ENCODE data around the gene COL11A2.

COL11A2 gene

DNA sequence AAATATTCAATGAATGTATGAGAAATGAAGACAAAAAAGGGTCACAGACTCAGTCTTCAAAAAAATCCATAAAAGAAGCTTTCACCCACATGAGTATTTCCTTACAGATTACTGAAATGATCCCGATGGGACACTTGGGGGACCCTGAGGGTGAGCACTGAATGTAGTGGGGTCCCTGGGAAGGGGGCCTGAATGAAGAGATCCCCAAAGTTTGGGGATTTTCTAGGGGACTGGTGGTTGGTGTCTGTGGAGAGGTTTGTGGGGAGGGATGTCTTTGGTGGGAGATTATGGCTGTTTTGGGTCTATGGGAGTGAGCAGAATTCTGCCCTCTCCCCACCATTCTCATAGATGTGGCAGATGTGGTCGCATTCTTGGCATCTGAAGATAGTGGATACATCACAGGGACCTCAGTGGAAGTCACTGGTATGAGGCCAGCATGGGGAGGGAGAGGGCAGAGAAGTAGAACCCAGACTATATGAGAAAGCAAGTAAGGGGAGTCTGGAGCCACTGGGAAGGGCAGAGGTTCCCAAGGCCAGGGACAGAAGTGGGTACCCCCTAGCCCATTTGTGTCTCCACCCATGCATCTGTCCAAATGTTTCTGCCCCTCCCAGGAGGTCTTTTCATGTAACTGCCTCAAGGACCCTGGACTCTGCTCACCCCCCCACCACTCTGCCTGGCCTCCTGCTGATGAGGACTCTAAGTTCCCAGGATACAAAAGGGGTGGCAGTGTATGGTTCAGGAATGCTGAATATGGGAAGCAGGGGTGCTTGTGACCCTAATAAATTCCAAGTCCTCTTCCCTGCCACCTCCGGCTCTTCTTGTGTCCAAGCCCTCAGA lies 14.0 kb upstream of the COL11A2 start:
- no peak for ATAC-seq

GRCh38 chr6:33205191-33206026 lies 13.1 kb upstream of the COL11A2 start:
- ATAC-seq: peak; percentile 36 to 44

DNA sequence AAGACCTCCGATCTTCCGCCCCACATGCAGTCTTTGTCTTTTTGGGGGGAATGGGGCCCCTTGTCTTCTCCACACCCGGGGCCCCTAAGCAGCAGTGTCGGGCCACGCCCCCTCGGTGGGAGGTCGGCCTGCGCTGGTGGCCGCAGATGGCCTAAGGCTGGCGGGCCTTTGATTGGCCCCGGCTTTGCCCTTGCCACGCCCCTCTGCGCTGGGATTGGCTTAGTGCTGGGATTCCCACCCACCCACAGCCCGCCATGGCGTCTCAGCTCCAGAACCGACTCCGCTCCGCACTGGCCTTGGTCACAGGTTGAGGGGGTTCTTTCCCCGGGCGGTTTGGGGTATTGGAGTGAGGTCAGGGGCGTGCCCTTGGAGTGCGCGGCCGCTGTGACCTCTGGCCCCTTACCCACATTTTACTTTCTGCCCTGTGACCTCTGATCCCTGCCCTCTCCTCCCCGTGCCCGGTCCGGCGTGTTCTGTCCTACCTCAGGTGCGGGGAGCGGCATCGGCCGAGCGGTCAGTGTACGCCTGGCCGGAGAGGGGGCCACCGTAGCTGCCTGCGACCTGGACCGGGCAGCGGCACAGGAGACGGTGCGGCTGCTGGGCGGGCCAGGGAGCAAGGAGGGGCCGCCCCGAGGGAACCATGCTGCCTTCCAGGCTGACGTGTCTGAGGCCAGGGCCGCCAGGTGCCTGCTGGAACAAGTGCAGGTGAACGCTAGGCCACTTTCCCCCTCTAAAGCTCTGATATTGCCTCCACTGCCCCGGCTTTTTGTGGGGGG lies 12.3 kb upstream of the COL11A2 start, which contains the start of gene HSD17B8:
TSS of gene HSD17B8 (plus strand) at position 241 of the 776 bp plus-strand sequence. CDS start at position 255, 14 bp downstream.
- ATAC-seq: peak; percentile 59 to 62

- no peak for ATAC-seq
Measured at GRCh38 chr6:33204165-33204414, 11.8 kb upstream of the COL11A2 start.

DNA sequence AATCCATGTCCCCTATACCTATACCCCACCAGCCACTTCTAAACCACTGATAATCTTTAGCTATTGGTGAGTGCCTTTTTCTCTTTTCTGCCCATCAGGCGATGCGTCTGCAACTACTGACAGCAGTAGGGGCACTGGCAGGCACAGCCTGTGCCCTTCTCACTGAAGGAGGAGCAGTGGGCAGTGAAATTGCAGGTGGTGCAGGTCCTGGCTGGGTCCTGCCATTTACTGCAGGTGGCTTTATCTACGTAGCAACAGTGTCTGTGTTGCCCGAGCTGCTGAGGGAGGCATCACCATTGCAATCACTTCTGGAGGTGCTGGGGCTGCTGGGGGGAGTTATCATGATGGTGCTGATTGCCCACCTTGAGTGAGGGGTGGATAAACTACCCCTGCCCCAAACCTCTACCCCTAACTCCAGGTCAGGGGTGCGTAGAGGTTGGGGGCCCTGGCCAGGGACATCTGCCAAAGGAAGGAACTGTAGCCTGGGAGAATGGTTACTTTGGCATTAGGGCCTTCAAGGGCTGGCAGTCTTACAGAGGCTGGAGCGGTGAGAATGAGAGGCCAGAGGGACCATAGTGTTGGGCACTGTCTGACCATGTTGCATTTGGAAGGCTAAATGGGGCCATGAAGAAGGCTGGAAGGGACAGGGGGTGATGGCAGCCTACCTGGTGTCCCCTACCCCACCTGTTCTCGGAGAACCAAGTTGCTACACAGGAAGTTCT lies 11.3 kb upstream of the COL11A2 start:
- no peak for ATAC-seq

GRCh38 chr6:33202799-33203198 lies 10.5 kb upstream of the COL11A2 start:
- no peak for ATAC-seq

- ATAC-seq: no peak
Measured at GRCh38 chr6:33201935-33202334, 9.7 kb upstream of the COL11A2 start.

- no peak for ATAC-seq
Measured at GRCh38 chr6:33201147-33201545, 8.9 kb upstream of the COL11A2 start.

GRCh38 chr6:33200219-33201146 lies 8.2 kb upstream of the COL11A2 start, which contains the start of the genes RXRB and SLC39A7:
Gene RXRB, minus strand, starts transcription at chr6:33200665. Its CDS starts 189 bp downstream, at chr6:33200476.
Gene SLC39A7, plus strand, starts transcription at chr6:33200867. Its CDS starts 379 bp downstream, at chr6:33201246.
- peak; percentile 62 to 67 for ATAC-seq

GRCh38 chr6:33199687-33200218 lies 7.5 kb upstream of the COL11A2 start:
- ATAC-seq: peak; percentile 31 to 37

DNA sequence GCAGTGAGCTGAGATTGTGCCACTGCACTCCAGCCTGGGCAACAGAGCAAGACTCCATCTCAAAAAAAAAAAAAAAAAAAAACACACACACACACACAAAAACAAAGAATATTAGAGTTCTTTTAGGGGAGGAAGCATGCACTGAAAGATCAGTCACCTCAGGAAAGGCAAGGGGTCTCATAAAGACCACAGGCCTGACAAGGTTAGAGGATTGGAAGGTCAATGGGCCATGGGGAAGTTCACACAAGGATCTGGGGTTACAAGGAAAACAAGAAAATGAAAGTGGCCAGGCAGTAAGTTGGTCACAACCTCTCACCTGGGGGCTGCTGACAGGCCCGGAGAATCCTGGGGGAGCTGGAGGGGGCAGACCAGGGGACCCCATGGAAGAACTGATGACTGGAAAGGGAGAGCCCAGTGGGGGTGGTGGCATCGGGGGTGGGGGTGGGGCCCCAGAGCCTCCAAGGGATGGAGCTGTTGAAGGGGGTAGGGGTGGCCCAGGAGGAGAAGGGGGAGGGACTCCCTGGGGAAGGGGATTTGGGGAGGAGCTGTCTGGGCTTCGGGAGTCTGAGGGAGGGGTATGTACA lies 6.7 kb upstream of the COL11A2 start:
- no peak for ATAC-seq

DNA sequence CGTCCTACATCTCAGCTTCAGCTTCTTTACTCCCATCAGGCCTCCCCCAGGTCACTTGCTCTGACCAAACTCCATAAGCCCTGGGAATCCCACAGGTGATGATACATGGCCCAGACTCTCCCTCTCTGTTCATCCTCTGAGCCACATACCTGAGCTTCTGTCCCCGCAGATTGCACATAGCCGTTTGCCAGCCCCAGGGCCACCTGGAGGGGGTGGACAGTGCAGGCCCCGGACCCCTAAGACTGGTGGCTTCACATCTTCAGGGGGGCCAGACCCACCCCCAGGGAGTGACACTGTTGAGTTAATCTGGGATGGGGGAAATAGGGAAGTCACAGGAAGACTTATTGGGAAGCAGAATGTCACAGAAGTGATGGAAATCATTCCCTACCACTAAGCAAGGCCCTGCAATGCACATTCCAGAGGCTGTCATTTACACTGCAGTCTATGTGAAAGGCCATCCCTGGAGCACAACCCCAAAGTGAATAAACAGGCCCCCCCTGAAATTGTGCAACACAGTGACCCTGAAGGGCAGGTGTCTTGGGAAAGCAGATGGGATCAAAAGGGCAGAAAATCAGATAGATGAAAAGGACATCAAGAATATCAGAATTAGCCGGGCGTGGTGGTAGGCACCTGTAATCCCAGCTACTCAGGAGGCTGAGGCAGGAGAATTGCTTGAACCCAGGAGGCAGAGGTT lies 6.0 kb upstream of the COL11A2 start:
- ATAC-seq: no peak

DNA sequence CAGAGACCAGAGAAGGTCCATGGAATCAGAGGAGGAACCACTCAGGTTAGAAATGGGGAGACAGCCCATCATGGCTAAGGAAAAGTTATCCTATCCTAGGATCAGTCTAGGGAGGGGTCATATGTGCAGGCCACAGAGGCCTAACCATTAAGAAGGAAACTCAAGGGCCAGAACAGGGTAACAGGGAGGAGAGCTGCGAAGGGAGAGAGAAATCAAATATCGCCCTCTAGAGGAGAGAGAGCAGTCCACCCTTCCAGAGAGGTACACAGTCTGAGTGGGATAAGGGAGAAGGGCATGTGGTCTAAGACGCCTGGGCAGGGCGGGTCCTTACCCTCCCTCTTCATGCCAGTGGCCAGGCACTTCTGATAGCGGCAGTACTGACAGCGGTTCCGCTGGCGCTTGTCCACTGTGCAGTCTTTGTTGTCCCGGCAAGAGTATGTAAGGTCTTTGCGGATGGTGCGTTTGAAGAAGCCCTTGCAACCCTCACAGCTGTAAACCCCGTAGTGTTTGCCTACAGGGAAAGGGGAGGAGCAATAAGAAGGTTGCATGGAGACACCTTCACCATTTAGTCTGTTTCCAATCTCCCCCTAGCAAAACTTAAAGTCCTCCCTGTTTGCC lies 5.3 kb upstream of the COL11A2 start:
- peak; percentile 34 to 42 for ATAC-seq

- ATAC-seq: no peak
Measured at GRCh38 chr6:33195304-33196165, 3.3 kb upstream of the COL11A2 start.

GRCh38 chr6:33194431-33194979 lies 2.2 kb upstream of the COL11A2 start:
- no peak for ATAC-seq

- no peak for ATAC-seq
Measured at GRCh38 chr6:33193619-33194018, 1.4 kb upstream of the COL11A2 start.

GRCh38 chr6:33192671-33193602 lies 670 bp upstream of the COL11A2 start:
- no peak for ATAC-seq

Measured in activated CD4-positive, CD25-positive, alpha-beta regulatory T cell treated with anti-CD3 and anti-CD28 coated beads, Interleukin-2, amount 50 U/mL, for 24 hours (primary cell).